Neural progenitor cell (in vitro differentiated cells): Measurements from ENCODE around the gene OSCAR.

Source experiments
- CTCF ChIP-seq: fragments of 200-600 bp; sonication (generic); IDR thresholded peaks from 2 replicates; pipeline ENCODE4 v1.5.1; 2017; ENCODE audit warnings: antibody characterized with exemption, mild to moderate bottlenecking
- EZH2 ChIP-seq: fragments of 200-600 bp; sonication (generic); IDR thresholded peaks from 2 replicates; pipeline ENCODE4 v1.6.1; 2017; ENCODE audit warnings: antibody characterized with exemption, mild to moderate bottlenecking, moderate library complexity
- EZH2phosphoT487 ChIP-seq: fragments of 200-600 bp; sonication (generic); IDR thresholded peaks from 2 replicates; pipeline ENCODE4 v1.6.1; 2017; ENCODE audit warnings: antibody characterized with exemption

DNA sequence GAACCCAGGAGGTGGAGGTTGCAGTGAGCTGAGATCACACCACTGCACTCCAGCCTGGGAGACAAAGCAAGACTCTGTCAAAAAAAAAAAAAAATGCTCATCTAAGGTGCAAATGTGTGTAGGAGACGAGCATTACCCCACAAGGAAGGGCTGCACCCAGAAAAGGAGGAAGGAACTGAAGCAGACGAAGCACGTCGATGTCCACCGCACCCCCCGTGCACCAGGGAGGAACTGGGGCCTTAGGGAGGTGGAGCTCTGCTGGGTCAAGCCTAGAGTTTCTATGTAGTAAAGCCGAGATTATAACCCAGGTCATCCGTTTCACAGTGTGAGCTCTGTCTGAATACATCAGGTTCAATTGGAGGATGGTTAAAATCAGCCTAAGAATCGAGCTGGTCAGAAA lies 38.0 kb downstream of the OSCAR start:
- no peak for TF ChIP-seq EZH2phosphoT487
- no peak for TF ChIP-seq CTCF
- TF ChIP-seq EZH2 = no peak
